DOHH2 (cell line): ENCODE results near the gene UBR1.

Experiments used
- EZH2phosphoT487 ChIP-seq: fragments of 200-600 bp; sonication (generic); IDR thresholded peaks from 2 replicates; pipeline ENCODE4 v1.6.1; 2017; ENCODE audit warnings: borderline replicate concordance, mild to moderate bottlenecking, antibody characterized with exemption, low read length, moderate library complexity, mixed read lengths
- TF ChIP-seq, protein P1 (sequence below): fragments of 200-600 bp; sonication (generic); IDR thresholded peaks from one replicate; pipeline ENCODE4 v1.5.1; 2014; ENCODE audit warnings: antibody characterized with exemption, mild to moderate bottlenecking, low read depth, low read length; ENCODE audit not compliant: poor library complexity, severe bottlenecking

DNA sequence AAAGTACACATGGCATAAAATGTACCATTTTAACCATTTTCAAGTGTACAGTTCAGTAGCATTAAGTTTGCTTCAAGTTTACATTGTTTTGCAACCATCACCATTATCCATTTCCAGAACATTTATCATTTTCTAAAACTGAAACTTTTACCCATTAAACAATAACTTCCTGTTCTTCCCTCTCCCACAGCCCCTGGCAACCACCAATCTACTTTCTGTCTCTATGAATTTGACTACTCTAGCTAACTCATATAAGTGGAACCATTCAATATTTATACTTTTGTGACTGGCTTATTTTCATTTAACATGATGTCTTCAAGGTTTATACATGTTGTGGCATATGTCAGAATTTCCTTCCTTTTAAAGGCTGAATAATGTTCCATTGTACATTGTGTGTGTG lies 47.4 kb upstream of the UBR1 start:
- TF ChIP-seq, protein P1, sequence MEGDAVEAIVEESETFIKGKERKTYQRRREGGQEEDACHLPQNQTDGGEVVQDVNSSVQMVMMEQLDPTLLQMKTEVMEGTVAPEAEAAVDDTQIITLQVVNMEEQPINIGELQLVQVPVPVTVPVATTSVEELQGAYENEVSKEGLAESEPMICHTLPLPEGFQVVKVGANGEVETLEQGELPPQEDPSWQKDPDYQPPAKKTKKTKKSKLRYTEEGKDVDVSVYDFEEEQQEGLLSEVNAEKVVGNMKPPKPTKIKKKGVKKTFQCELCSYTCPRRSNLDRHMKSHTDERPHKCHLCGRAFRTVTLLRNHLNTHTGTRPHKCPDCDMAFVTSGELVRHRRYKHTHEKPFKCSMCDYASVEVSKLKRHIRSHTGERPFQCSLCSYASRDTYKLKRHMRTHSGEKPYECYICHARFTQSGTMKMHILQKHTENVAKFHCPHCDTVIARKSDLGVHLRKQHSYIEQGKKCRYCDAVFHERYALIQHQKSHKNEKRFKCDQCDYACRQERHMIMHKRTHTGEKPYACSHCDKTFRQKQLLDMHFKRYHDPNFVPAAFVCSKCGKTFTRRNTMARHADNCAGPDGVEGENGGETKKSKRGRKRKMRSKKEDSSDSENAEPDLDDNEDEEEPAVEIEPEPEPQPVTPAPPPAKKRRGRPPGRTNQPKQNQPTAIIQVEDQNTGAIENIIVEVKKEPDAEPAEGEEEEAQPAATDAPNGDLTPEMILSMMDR, result no peak
- TF ChIP-seq EZH2phosphoT487, result no peak
